Erythroblast (primary cell): ENCODE measurements around the gene HIGD1A.

Source experiments
- GATA1 ChIP-seq: IDR thresholded peaks from 2 replicates; pipeline ENCODE4 v1.6.1; 2011; ENCODE audit warnings: low read depth, mild to moderate bottlenecking, control low read depth, low read length, moderate library complexity
- POLR2A ChIP-seq: IDR thresholded peaks from 2 replicates; pipeline ENCODE4 v1.6.1; 2011; ENCODE audit warnings: mild to moderate bottlenecking, low read length

- no peak for TF ChIP-seq POLR2A
- TF ChIP-seq GATA1: no peak
These were observed 22.7 kb upstream of the HIGD1A start for GRCh38 chr3:42827023-42827422.
